GM12865 (cell line): ENCODE measurements around the gene GRB10.
"Not testable (repeated sequence)": the region's sequence is repeated elsewhere in the genome, so short reads cannot be mapped to it uniquely, and the experiment has no call there.

Experiments
- DNase-seq: peaks from one replicate; pipeline ENCODE4 v3.0.0; 2010; ENCODE audit warnings: low read depth
- H3K4me3 ChIP-seq: 2 replicates; pipeline ENCODE4 v1.5.1; 2011; ENCODE audit warnings: mild to moderate bottlenecking, low read depth, low read length, control low read depth
- TF ChIP-seq, protein P1 (sequence below): IDR thresholded peaks from 2 replicates; pipeline ENCODE4 v1.5.1; 2011; ENCODE audit warnings: low read length, control low read depth, low read depth, inconsistent platforms; ENCODE audit not compliant: insufficient read depth; ENCODE audit errors: missing control alignments

GRB10 gene

DNA sequence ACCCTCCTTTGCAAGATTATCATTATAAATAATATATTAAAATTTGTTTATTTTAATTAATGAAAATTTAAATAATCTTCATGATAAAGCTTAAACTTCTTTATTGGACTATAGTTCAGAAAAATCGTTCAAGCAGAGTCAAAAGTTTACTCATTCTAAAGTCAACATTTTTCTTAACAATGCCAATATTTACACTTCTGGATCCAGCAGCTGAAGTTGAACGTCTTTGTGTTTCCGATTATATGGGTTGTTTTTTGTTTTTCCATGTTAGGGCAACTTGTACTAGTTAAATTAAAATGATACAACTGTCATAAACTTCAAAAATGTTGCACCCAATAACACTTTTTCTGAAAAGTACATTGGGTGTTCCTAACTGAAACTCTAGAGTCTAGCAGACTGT is 43.8 kb downstream of the GRB10 start:
- H3K4me3 ChIP-seq: no peak overlapping the region
- TF ChIP-seq, protein P1, sequence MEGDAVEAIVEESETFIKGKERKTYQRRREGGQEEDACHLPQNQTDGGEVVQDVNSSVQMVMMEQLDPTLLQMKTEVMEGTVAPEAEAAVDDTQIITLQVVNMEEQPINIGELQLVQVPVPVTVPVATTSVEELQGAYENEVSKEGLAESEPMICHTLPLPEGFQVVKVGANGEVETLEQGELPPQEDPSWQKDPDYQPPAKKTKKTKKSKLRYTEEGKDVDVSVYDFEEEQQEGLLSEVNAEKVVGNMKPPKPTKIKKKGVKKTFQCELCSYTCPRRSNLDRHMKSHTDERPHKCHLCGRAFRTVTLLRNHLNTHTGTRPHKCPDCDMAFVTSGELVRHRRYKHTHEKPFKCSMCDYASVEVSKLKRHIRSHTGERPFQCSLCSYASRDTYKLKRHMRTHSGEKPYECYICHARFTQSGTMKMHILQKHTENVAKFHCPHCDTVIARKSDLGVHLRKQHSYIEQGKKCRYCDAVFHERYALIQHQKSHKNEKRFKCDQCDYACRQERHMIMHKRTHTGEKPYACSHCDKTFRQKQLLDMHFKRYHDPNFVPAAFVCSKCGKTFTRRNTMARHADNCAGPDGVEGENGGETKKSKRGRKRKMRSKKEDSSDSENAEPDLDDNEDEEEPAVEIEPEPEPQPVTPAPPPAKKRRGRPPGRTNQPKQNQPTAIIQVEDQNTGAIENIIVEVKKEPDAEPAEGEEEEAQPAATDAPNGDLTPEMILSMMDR: no peak
- DNase-seq: no peak

DNA sequence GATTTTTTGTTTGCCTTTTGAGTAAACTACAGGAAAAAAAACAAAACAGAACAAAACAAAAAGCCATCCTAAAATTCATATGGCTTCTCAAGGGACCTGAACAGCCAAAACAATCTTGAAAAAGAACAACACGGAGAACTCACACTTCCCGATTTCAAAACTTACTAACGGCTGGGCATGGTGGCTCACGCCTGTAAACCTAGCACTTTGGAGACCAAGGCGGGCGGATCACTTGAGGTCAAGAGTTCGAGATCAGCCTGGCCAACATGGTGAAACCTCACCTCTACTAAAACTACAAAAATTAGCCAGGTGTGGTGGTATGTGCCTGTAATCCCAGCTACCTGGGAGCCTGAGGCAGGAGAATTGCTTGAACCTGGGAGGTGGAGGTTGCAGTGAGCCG is 46.9 kb downstream of the GRB10 start:
- not testable (repeated sequence) for H3K4me3 ChIP-seq, DNase-seq

DNA sequence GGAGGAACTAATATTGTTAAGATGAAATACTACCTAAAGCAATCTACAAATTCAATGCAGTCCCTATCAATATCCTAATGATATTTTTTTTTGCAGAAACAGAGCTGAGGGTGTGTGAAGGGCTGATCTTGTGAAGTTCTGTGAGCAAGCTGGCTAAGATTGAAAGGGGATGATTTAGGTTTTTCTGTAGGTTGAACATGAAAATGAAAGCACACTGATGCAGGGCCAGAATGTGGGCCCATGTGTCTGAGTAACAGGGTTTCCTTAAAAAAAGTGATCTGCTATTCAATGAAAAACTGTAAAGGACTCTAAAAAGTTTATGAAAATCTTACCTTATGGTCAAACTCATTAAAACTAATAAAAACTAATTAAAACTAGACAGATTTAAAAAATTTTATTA is 47.4 kb downstream of the GRB10 start:
- no peak for DNase-seq
- no peak overlapping the region for H3K4me3 ChIP-seq
- TF ChIP-seq, protein P1: no peak

DNA sequence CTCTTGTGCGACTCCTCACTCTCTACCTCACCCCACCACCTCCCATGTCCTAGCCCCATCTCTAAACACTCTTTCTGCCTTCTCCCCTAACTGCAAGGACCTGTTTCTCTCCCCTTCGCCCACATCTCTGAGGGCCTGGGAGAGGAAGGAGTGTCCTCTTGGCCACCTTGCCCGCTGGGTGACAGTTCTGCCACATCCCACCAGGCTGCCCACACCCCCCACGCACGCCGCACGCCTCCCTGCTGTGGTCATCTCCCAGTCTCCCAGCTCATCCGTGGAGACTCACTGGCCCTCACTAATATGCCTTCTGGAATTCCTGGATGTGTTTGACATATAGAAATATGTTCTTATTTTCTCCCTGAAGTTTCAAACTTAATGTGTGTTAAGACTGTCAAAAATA is 48.5 kb downstream of the GRB10 start:
- no peak for DNase-seq
- TF ChIP-seq, protein P1: no peak
- H3K4me3 ChIP-seq: no peak overlapping the region

DNA sequence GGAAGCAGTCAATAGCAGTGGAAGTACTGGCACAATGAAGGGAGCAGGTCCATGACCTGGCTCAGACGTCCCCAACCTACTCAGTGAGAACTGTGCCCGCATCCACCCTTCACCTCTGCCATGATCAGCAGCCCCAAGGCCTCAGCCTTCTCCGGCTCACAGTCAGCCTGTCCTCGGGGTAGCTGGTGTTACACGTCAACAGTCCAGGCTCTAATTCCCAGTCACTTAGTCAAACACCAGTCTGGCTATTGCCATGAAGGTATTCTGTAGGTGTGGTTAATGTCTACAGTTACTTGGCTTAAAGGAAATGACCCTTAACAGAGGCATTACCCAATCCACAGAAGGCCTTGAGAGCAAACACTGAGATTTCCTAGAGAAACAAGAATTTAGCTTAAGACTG is 49.1 kb downstream of the GRB10 start:
- TF ChIP-seq, protein P1: no peak
- H3K4me3 ChIP-seq: no peak overlapping the region
- DNase-seq: no peak

DNA sequence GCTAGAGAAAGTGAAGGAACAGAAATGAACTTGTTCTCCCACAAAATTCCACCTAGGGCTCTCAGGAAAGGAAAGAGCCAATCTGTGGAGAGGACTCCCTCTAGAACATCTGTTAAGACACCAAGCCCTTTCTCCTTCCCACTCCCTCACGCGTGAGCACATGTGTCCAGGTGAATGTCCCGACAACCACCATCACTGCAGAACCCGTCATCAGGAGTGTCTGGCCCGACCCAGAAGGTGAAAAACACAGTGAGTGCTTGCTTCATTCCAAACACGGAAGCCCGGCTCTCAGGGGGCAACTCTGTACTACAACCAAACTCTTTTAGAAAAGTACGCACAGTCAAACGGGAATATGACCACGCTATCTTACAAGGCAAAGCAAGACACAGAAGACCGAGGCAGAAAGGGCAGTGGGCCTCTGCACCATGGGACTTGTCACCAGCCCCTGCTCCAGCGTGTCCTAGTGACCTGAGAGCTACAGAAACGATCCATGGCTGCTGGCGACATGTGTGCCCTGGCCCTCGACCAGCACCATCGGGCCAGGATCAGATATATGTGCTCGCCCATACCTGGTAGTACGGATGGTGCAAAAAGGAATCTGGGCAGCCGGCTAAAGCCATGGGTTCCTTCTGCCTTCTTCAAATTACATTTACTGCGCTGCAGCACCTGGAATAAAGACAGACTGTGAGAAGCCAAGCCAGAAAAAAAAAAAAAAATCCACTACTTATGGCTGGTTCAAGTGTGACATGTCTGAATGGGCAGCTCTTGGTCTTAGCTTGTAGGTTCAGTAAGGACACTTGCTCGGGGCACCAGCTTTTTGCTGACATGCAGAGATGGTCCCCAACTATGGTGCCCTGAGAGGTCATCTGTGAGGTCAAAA is 50.8 kb downstream of the GRB10 start:
- DNase-seq: no peak
- no peak overlapping the region for H3K4me3 ChIP-seq
- TF ChIP-seq, protein P1: no peak

DNA sequence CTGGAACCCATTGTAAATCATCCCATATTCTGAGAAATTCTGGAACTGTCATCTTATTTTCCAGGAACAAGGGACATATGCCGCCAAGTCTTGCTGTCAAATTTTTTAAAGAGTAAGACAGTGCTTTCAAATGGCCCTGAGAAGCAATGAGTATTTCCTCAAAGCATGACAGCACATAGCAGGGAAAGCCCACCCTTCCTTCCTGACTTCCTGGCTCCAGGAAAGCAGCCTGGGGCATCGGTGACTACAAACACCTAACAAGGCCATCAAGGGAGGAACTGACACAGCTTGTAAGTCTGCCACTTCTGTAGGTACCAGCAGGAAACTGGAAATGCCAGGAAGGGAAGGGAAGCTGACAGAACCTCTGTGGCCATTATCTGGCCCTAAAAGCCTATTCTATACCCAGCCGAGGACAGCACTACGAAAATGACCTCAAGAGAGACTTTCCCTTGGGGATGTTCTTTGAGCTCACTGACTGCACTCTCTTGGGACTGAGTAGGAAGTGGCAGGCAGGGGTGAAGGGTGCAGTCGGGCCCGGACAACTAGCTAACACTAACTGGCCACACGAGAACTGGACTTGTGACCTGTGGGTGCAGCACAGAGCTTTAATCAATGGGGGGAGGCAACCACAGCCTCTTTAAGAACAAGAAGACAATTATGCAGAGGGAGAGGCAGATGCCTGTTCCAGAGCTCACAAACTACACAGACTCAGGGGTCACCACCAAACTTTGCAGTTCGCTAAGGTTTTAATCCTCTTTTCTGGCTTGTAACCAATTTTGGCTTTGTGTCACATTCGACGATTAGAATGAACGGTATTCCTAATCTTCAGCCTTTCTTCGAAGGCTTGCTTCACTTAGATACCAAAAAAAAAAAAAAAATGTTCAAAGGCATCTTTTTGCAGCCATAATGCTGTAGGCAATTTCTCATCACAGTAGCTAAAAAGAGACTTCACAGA is 52.0 kb downstream of the GRB10 start:
- no peak for DNase-seq
- TF ChIP-seq, protein P1: no peak
- H3K4me3 ChIP-seq: no peak overlapping the region
